ENCODE measurements around the gene DNASE2.
"Not testable (repeated sequence)": the region's sequence is repeated elsewhere in the genome, so short reads cannot be mapped to it uniquely, and the experiment has no call there.

DNASE2 gene, protein sequence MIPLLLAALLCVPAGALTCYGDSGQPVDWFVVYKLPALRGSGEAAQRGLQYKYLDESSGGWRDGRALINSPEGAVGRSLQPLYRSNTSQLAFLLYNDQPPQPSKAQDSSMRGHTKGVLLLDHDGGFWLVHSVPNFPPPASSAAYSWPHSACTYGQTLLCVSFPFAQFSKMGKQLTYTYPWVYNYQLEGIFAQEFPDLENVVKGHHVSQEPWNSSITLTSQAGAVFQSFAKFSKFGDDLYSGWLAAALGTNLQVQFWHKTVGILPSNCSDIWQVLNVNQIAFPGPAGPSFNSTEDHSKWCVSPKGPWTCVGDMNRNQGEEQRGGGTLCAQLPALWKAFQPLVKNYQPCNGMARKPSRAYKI

DNA sequence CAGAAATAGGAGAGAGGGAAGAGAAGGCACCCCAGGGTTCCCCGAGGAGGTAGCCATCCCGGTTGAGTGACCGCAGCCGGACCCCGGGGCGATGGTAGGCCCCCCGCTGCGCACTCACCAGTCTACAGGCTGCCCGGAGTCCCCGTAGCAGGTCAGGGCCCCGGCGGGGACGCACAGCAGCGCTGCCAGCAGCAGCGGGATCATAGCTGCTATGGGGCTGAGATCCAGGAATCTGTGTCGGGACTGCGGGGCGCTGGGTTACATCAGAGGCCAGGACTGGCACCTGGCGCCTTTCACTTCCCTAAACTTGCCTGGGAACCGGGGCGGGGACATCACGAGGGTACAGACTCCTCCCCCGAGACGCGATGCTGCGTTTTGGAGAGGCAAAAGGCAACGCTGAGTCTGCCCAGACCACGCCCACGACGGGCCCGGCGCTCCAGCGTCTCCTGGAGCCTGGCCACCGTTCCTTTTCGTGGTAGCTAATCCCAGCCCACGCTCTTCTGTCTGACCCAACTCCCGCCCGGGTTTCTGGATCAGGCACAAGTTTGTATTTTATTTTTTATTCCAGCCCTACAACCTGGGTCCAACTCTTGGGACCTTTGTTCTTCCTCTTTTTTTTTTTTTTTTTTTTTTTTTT, at the start of gene DNASE2:
Gene DNASE2, minus strand, starts transcription at position 278 of the 637 bp plus-strand sequence. Its CDS starts 74 bp downstream, at position 204.
- DNase-seq, result peak; percentile 94

DNA sequence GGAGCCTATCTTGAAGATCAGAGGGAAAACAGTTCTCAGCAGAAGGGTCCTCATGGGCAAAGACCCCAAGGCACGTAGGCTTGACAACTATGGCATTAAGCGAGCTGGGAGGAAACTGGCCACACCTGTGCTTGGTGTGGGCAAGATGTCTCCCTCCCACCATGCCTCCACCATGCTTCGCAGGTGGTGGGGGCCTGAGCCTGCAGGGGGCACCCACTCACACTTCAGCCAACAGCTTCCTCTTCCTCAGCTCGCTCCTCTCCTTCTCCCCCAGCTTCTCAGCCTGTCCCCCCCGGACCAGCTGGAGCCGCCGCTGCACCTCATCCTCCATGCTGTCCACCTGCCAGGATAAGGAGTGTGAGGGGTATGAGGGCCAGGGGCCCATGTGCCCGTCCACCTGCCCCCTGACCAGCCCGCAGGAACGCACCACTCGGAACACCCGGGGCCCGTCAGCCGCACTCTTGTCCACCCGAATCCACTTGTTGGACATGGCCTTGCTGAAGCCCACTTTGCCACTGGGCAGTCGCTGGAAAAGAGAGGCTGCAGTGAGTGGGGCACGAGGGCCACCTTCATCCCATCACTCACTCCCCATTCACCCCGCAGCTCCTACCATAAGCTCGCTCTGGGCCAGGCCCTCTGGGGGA, 48.9 kb upstream of the DNASE2 start:
- no peak for DNase-seq

DNA sequence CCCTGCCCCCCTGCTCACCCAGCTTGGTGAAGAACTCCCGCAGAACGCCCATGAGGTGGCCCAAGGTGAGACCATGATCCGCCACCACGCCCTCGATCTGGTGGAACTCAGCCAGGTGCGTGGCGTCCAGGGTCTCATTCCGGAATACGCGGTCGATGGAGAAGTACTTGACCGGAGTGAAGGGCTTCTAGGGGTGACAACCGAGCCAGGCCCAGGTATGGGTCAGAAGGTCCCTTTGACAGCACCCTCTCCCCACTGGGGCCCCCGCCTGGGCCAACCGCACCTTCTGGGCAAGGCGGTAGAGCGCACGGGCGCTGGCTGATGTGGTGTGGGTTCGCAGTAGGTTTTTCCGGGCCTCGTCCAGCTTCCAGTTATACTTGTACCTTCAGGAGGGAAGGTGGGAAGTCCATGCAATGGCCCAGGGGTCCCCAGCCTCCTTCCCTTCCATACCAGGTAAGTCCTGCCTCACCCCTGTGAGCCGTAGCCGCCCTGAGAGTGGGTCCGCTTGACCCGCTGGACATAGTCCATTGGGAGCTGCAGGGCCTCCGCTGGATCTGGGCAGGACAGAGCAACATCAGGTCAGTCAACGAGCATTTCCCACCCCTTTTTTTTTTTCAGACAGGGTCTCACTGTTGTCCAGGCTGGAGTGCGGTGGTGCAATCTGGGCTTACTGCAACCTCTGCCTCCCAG, 43.5 kb upstream of the DNASE2 start:
- no peak for DNase-seq

DNA sequence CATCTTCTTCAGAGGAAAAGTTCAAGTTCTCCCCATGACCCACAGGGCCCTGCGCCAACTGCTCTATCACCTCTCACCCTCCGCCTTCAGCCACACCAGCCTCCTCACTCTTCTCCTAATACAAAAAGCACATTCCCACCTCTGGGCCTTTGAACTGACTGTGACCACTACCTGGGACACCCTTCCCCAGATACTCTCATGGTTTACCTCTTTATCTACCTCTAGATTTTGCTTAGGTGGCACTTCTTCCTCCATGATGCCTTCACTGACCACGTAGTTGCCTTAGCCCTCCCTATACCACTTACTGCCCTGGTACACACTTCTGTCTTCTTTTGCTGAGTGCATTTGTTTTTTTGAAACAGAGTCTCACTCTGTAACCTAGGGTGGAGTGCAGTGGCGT, 41.7 kb upstream of the DNASE2 start:
- no peak for DNase-seq

DNA sequence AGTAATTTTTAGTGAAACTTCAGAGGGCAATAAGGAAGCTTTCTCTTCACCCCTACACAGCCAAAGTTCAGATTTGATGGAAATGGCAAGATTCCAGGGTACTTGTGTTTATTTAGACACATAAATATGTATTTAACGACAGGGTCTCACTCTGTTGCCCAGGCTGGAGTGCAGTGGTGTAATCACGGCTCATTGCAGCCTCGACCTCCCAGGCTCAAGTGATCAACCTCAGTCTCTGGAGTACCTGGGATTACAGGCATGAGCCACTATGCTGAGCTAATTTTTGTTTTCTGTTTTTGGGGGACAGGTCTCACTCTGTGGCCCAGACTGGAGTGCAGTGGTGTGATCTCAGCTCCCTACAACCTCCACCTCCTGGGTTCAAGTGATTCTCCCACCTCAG, 39.8 kb upstream of the DNASE2 start:
- no peak for DNase-seq

DNA sequence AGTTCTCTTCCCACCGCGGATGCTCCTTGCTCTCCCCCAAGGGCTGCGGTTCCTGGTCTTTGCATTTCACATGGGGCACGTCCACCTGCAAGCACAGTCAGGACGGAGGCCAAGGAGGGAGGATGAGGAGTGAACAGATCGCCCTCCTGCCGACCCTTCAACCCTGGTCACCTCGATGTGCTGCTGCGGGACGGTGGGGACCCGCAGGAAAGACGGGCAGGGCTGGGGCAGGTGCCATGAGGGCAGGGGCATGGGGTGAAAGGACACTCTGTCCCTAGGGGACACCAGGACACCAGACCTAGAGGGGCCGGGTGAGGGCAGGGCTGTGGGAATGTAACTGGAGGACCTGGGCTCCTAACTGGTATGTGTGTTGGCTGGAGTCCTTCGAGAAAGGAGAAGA, 37.0 kb upstream of the DNASE2 start:
- DNase-seq, result no peak

DNA sequence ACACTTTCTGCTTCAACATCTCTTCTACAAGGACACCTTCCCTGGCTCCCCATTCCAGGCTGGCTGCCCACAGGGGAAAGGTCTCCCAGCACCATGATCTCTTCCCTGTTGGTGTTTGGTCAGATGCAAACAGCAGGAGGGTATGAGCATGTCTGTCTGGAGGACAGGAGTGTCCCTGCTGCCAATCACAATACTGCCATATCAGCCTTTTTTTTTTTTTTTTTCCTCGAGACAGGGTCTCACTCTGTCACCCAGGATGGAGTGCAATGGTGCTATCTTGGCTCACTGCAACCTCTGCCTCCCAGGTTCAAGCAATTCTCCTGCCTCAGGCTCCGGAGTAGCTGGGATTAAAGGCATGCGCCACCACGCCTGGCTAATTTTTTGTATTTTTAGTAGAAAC, 34.6 kb upstream of the DNASE2 start:
- not testable (repeated sequence) for DNase-seq

DNA sequence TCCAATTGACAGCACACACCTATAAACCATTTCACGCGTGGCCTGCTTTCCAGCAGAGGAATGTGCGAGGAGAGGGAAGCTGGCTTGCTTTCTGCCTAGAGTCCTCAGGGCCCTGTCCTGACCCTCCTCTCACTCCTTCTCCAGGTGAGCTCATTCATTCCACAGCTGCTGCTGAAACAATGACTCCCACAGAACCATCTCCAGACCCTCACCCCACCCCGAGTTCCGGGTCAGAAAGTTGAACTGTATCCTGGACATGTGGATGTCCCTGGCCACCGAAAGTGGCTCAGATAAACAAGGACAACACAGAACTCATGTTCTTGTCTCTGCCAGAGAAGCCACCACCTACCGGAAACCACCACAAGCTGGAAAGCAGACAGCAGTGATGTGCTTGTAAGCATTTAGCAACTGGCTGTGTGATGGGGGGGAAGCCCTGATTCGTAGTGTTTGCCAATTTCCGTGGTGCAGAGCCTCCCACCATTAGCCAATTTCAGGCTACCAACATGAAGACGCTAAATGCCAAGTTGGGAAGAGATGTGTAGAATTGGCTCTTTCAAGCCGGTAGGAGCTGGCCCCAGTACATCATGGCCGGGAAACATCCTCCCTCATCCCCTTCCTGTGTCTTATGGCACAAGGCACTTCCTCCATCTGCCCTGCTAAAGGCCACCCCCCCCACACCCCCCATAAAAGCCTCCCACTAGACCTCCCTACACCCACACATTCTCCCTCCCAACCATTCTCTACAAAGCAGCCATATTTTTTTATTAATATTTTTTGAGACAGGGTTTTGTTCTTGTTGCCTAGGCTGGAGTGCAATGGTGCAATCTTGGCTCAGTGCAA, 32.8 kb upstream of the DNASE2 start:
- peak; percentile 70 for DNase-seq

DNA sequence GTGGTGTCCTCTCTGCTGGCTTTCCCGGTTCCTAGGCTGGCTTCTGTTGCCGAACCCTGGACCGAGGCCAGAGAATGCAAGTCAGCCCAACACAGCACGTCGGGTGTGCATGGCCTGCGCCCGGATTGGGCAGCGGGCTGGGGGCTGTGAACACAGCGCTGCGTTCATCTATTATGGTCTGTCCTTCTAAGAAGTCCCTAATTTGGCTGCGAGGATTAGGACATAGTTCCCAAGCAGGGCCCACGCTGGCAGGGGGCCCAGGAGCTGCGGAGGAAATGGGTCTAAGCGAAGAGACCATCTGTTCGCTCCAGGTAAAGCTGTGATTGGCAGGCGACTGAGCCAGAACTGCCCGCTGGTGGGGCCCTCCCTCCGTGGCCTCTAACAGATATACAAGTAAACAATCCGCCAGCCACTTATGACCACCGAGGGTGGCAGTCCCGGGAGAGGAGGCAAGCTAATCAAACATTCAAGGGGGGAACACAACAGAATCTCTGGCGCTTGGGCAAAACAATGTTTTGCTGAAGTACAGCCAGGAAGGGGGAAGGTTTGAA, 31.8 kb upstream of the DNASE2 start:
- no peak for DNase-seq

DNA sequence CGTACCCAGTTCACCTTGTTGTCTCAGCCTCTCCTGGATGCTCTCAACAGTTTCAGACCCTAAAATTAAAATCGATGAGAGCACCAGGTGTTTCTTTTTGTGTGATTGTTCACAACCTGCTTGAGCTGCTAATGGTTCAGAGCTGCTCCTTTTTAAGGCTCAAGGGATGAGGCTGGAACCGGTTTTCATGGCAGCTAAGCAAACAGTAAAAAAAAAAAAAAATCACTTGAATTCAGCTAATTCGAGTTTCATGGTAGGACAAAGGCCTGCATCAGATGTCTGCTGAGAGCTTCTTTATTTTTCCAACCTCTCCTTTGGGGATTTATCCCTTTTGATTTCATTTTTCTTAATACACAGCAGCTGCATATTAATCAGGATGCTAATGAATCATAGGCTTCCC, 31.3 kb upstream of the DNASE2 start:
- no peak for DNase-seq

DNA sequence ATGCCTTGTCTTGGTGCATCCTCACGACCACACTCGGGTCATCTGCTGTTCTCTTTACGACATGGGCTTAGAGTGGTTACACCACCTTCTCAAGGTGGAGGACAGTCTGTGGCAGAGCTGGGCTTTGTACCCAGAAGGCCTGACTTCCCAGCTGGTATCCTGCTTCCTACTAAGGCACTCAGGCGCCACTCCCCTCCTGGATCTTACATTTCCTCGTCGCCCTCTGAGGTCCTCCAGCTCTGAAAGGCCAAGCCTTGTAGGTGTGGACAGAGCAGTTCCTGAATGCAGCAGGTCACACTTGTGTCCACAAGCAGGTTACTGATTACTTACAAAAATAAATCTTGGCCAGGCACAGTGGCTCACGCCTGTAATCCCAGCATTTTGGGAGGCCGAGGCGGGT, 25.9 kb upstream of the DNASE2 start:
- no peak for DNase-seq

DNA sequence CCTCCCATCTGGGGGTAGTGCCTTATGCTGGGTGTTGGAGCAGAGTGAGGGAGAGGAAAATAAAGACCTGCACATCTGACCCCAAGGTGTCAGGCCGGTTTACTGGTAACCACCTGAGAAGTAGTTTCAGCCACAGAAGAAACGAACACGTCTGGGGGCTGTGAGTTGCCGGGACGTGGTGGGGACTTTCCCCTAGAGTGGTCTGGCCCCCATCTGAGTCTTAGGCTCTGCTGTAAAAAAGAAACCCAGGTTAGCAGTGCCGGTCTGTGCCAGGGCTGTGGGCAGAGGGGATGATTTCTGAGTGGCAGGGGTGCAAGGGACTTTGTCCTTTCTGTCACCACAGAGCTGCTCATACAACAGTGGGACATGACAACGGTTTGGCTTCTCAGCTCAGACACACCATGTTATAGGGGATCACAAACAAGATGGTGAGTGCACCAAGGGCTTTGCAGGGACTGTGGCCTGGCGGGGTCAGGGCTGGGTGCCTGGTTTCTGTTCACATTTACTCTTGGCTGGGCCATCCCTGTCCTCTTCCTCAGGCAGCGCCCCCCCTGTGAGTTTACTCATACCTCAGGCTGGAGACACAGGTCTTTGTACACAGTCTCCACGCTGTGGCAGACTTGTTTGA, 18.8 kb upstream of the DNASE2 start:
- DNase-seq, result no peak

DNA sequence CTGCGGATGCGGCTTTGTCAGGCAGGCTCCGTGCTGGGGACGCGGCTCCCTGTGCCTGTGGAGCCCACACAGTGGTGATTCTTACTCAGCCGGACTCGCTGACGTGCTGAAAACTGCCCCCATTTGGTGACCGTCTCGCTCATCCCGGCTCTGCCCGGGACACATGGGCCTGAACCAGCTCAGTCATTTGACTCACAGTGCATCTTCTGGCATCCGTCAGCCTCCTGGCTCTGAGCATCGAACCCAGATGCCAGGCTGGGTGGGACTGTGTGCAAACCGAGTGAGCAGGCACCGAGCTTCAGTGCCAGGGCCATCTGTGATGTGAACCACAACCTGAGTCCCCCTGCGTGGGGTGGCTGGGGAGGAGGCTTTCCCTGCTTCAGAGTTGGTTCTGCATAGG, 15.2 kb upstream of the DNASE2 start:
- no peak for DNase-seq

DNA sequence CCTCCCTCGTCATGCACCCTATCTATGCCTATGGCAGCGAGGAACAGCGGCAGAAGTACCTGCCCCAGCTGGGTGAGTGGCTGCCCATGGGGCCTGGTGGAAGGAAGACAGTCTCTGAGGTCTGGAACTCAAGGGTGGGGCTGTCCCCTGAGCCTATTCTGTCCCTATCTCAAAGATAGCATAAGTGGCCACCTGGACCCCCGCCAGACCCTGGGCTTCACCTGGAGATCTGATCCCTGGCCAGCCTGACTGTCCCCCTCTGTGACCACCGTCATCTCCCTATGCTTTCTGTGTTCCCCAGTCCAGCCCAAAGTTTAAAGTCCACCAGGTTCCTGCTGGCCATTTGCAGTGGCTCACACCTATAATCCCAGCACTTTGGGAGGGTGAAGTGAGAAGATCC, 12.3 kb upstream of the DNASE2 start:
- no peak for DNase-seq

DNA sequence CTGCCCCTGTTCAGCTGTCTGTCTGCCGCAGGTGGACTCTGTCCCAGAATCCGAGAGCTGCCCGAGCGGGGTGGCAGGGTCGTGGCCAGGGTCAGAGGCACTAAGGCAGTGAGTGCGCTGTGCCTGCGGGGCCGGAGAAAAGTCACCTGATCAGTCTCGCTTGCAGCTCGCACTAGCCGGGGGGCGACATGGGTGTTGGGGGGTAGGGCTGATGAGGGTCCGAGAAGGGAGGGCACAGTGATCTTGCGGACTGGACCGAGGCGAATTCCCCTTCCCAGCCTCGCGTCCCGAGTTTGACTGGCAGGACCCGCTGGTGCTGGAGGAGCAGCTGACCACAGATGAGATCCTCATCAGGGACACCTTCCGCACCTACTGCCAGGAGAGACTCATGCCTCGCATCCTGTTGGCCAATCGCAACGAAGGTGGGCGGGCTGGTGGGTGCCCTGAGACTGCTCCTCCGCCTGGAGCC, 10.3 kb upstream of the DNASE2 start:
- DNase-seq, result no peak

DNA sequence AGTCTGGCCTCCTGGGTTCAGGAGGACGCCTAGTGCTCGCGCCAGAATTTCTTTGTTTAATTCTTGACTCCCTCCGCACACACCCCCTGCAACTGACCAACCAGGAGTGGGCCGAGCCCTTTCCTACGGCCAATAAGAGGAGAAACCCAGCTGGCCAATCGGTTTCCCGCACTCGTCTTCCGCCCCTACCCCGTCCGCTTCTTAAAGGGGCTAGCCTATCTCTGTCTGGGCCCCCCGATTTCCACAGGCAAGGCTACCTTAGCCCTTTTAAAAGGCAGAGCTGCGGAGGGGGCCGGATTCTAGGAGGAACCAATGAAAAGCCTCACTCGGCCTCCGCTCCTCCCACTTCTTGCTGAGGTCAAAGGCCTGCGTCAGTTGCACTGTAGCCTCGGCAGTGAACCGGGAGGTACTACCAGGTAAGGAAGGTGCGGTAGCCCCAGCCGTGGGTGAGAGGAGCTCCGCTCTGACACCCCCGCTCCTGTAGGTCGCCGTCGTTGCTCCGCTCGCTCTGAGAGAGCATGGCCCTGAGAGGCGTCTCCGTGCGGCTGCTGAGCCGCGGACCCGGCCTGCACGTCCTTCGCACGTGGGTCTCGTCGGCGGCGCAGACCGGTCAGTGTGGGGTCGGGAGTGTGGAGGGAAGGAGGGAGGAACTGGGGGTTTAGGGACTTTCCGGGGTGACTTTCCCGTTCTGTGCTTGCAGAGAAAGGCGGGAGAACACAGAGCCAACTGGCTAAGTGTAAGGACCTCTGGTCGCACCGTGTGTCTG, 9.7 kb upstream of the DNASE2 start, which contains the start of gene GCDH:
Gene GCDH, plus strand, starts transcription at position 374 of the 766 bp plus-strand sequence. Its CDS starts 145 bp downstream, at position 519.
- DNase-seq, result peak; percentile 98

DNA sequence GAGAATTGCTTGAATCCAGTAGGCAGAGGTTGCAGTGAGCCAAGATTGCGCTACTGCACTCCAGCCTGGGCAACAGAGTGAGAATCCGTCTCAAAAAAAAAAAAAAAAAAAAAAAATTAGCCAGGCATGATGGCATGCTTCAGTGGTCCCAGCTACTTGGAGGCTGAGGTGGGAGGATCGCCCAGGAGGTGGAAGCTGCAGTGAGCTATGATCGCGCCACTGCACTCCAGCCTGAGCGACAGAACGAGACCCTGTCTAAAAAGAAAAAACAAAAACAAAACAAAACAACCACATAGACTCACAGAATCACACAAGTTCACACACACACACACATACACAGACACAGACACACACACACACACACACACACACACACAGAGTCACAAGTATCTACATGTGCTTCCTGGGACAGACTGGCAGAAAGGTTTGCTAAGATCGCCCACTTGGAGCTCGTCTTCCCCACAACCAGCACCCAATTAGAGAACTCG, 9.1 kb upstream of the DNASE2 start:
- DNase-seq, result not testable (repeated sequence)

DNA sequence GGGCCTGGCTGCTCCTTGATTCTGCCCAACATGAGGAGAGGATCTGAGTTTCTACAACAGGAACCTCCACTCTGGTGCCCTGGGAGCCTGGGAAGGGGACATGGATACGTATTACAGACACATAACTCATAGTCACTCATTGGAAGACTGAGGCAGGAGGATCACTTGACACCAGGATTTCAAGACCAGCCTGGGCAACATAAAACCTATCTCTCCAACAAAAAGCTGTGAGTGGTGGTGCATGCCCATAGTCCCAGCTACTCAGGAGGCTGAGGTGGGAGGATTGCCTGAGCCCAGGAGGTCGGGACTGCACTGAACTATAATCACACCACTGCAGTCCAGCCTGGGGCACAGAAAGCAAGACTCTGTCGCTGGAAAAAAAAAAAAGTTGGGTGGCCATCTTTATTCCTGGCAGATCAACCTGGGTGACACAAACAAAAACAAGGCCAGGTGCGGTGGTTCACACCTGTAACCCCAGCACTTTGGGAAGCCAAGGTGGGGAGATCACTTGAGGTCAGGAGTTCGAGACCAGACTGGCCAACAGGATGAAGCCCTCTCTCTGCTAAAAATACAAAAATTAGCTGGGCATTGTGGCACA, 6.9 kb upstream of the DNASE2 start:
- DNase-seq, result no peak

DNA sequence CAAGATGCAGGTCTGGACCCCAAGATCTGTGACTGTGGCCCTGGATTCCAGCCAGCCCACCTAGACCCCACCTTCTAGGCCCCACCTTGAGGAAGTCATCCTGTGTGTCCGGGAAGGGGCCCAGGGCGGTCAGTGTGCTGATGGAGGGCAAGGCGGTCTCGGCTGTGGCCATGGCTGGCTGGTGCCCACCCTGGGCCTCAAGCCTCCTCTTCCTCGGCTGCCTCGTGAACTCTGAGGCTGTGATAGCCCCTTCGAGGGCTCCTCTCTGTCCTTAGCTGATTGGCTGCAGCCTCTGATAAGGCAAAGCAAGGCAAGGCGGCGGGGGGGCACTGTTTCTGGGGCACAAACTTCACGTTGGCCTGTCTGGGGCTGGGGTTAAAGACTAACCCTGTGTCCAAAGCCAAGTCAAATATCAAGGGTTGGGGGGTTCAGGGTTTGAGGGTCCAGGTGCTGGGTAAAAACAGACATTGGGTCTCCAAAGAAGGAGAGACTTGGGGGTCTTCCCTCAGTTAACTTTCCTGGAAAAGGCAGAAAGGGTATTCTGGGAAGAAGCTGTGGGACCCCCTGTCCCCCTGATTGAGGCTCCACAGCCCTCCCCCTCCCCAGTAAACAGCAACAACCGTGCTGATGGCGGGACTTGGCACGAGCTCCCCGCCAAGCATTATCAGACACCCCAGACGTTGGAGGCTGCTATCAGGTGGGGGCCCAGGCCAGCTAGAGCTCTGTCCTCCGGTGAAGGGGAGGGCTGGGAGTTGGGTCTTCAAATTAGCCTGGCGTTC, 5.9 kb upstream of the DNASE2 start, which contains the start of gene KLF1:
Gene KLF1, minus strand, starts transcription at position 233 of the 779 bp plus-strand sequence. Its CDS starts 61 bp downstream, at position 172.
- DNase-seq, result no peak
